GM21381 (cell line): ENCODE results near the gene LIMK2.
"Not testable (repeated sequence)": the region's sequence is repeated elsewhere in the genome, so short reads cannot be mapped to it uniquely, and the experiment has no call there.

Experiments
- ATAC-seq: cut with Tn5 transposase; IDR thresholded peaks from one replicate; pipeline ENCODE4 v1.9.1; 2021; ENCODE audit warnings: mild to moderate bottlenecking, moderate library complexity; ENCODE audit not compliant: unreplicated experiment

LIMK2 gene

GRCh38 chr22:31241936-31242335 is 29.8 kb downstream of the LIMK2 start:
- no peak for ATAC-seq

GRCh38 chr22:31243339-31244045 is 31.4 kb downstream of the LIMK2 start:
- ATAC-seq: no peak

DNA sequence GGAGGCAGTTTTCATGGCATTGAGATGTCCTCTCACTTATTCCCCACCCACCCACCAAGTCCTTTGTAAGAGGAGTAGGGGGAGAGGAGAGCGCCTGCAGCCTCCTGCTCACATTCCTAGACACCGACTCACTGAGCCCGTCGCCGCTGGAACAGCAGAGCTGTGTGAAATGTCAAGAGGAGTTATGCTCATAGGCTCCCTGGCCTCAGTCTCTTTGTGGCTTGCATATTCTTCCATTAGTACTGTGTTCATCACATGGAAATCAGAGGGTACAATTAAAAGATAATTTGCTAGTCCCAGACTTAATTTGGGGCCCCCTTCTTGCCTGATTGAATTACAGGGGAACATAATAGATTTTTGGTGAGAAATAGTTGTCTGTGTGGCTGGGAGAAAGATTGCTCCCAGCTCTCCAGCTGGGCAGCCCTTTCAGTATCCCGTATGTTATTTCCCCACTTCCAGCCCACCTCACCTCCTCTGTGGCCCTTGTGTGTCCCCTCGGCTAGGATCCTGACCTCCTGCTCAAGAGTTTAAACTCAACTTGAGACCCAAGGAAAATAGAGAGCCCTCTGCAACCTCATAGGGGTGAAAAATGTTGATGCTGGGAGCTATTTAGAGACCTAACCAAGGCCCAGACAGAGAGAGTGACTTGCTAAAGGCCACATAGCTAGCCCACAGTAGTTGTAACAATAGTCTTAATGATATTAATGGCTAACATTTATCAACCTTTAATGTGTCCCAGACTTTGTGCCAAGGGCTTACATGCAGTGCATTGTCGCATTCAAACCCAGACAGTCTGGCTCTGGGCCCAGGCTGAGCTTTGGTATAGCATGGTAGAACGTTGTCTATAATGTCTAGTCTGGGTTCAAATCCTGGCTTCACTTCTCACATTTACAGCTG is 32.2 kb downstream of the LIMK2 start:
- ATAC-seq: no peak

DNA sequence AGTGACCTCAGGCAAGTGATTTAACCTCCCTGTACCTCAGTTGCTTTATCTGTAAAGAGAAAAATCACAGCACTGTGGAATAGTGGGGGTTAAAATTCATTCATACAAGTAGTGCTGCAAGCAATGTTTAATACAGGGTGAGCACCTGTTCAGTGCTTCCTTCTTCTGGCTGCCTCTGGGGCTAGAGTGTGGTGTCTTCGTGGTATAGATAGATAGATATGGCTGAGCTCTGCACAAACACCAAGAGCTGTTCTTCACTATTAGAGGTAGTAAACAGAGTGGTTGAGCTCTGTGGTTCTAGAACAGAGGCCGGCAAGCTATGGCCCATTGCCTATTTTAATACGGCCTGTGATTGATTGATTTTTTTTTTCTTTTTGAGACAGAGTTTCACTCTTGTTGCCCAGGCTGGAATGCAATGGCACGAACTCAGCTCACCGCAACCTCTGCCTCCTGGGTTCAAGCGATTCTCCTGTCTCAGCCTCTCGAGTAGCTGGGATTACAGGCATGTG is 32.9 kb downstream of the LIMK2 start:
- ATAC-seq: no peak

- ATAC-seq: not testable (repeated sequence)
These were observed 33.9 kb downstream of the LIMK2 start for GRCh38 chr22:31245998-31246397.

DNA sequence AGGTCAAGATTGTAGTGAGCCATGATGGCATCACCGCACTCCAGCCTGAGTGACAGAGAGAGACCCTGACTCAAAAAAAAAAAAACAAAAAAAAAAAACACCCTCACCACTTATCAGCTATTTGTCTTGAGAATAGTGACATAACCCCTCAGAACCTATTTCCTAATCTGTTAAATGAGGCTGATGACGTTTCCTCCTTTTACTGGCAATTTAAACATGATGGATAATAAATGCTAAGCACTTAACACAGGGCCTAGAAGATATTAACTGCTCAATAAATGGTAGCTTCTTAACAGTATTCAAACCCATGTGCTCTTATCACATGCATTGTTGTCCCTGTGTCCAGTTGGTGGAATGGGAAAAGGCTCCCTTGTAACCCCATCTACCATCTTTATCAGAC is 34.6 kb downstream of the LIMK2 start:
- ATAC-seq: no peak

- no peak for ATAC-seq
These were observed 35.6 kb downstream of the LIMK2 start for GRCh38 chr22:31247726-31248125.

- no peak for ATAC-seq
These were observed 36.1 kb downstream of the LIMK2 start for GRCh38 chr22:31248138-31248745.

DNA sequence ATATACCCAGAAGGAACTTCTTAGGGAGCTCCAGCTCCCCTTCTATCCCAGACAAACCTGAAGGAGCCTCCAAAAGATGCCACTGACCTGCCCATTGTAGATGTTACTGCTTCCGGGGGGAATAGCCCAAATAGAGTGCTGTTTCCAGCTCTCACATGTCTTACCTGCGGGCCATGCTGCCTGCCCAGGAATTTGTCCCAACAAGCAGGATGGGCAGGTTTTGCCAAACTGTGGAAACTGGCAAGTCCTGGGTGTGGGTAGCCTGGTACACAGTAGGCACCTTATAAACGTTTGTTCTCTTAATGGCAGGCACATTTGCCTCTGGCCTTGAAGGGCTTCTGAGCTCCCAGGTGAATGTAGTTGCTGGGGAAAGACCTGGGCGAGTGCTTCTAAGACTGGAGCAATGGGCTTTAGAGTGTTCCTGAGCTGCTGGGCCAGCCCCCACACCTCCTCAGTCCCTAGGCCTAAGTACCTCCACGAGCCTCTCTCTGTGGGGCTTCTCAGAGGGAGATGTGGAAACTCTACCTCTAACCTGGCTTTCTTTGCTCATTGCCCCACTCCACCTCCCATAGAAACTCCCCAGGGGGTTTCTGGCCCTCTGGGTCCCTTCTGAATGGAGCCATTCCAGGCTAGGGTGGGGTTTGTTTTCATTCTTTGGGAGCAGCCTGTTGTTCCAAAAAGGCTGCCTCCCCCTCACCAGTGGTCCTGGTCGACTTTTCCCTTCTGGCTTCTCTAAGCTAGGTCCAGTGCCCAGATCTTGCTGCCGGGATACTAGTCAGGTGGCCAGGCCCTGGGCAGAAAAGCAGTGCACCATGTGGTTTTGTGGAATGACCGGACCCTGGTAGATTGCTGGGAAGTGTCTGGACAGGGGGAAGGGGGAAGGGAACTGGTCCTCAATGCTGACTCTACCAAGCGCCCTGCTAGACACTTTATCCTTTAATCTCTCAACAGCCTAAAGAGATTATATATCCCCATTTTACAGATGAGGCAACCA is 37.2 kb downstream of the LIMK2 start:
- no peak for ATAC-seq

DNA sequence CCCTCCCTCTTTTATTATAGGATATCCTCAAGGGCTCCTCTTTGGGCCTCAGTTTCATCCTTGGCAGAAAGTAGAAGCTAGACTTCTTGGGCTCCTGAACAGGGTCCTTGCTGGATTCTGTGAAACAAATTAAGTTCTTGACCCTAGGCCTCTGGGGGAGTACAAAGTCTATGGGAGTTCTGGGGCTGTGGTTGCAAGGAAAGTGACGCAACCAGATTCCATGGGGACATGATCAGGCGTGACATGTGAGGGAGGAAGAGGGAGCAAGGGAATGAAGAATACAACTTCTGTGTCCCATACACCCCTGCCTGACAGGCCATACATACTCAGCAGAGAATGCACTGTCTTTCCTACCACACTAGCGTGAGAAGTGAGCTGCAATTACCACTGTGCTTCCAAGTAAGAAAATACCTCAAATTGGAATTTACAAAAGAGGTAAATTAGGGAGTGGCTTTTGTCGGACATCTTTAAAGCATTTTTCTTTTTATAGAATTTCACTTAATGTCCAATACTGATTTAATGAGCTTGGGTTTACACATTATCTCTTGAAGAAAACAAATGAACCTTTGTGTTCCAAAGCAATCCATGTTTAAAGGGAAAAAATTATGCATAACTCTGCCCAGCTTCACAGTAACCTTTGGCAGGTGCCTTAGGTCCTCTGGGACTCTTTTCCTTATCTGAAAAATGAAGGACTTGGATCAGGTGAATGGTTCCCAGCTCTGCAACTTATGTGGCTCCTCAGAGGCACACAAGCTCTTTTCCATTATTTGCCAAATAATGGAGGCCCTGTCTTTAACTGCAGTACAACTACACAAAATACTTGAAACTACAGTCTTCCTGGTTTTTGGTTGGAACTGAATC is 38.9 kb downstream of the LIMK2 start:
- ATAC-seq: no peak

GRCh38 chr22:31253949-31254348 is 41.9 kb downstream of the LIMK2 start:
- ATAC-seq: no peak

- no peak for ATAC-seq
These were observed 47.8 kb downstream of the LIMK2 start for GRCh38 chr22:31259798-31260473.

GRCh38 chr22:31260474-31260856 is 48.4 kb downstream of the LIMK2 start:
- no peak for ATAC-seq

- ATAC-seq: no peak
These were observed 50.4 kb downstream of the LIMK2 start for GRCh38 chr22:31262312-31263133.

DNA sequence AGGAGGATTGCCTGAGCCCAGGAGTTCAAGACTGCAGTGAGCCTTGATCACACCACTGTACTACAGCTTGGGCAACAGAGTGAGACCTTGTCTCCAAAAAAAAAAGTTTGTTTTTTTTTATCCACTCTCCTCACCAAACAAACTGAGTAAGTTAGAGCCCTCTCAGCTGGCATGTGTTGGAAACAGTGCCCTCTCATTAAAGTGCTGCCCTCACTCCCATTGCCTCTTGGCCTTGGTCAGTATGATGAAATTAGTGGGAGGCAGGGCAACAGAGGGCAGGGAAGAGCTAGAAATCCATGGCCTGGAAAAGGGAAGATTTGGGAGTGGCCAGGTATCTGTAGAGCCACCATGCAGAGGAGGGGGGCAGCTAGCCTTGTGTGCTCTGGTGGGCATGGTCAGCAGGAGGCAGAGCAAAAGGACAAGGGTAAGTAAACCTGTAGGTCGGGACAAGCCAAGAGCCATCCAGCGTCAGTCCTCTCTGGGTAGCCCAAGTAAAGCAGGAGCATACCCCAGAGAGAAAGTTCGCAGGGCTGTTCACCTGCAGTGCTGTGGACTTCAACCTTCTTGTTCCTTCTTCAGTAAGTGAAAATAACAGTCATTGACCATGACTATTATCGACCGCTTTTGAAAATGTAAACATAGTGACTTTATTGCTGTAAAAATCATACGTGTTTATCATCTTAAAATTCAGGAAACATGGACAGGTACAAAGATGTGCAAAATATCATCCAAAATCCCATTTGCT is 52.0 kb downstream of the LIMK2 start:
- ATAC-seq: no peak

DNA sequence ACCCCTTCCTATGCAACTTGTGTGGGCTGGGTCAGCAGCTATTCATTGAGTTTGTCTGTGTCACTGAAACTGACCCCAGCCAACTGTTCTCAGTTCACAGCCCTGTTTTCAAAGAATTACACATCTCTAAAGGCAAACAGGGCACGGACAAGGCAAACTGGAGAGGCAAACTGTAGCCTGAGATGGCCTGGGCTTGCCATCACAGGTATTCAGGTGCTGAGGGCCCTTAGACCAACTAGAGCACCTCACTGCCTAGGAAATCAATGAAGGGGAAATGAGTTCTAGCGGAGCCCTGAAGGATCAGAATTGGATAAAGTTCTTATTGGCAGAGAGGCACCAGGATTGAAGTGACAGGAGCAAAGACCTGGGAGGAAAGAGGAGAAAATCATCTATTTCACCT is 56.2 kb downstream of the LIMK2 start:
- no peak for ATAC-seq

- no peak for ATAC-seq
These were observed 57.9 kb downstream of the LIMK2 start for GRCh38 chr22:31269892-31270579.
